Measurements from ENCODE around the gene VPS13D.
"Not testable (repeated sequence)": the region's sequence is repeated elsewhere in the genome, so short reads cannot be mapped to it uniquely, and the experiment has no call there.

VPS13D gene

DNA sequence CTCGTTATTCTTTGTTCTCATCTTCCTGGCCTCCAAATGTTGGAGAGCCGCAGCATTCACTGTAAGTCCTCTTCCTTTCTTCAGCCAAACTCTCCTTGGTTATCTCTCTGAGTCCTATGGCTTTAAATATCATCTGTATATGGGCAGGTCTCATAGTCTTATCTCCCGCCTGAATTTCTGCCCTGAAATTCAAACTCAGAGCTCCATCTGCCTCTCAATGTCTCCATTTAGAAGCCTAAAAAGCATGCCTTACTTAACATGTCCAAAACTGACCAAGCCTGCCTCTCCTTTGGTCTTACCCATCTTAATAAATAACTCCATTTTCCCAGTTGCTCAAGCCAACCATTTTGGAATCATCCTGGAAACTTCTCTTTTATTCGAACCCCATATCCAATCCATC lies 307.5 kb downstream of the VPS13D start:
- DNase-seq (ENCODE audit: low spot score in 2 of 2), result no peak
- Mint-ChIP-seq H3K4me3 (no peak overlapping the region), H3K9me3 (peaks cover 6% of the 10 kb centered on the region), H3K27me3 (no peaks in the 10 kb centered on the region), H3K36me3 (ENCODE audit: insufficient read depth) (peaks cover 1% of the 10 kb centered on the region), H3K4me1 (peaks cover 5% of the 10 kb centered on the region), H3K27ac (ENCODE audit: low read depth) (no peak overlapping the region)
- no peak for ATAC-seq (replicated peaks; ENCODE audit: extremely low read depth, poor library complexity, severe bottlenecking)

DNA sequence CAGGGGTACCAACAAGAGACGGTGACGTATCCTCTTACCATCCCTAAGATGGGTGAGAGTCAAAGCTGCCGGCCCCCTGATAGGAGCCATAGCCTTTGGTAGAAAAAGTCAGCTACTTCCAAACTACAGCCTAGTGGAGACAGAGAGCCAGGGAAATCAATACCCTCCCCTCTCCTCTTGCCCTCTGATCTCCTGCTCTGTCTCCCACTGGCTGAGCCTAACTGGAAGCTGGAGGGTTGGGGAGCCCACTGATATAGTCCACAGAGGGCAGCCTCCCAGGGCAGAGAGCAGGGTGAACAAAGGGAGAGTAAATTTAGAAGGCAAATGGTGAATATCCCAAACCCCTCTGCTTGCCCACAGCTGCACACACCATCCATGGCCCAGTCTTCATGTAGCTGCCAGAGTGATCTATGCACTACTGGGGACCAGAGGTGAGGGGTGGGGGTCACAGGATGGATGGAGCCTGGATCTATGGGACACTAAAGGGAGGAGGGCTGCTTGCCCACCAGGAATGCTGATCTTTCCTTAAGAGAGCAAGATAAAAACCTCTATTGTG lies 308.2 kb downstream of the VPS13D start:
- ATAC-seq (replicated peaks; ENCODE audit: extremely low read depth, poor library complexity, severe bottlenecking), result no peak
- H3K4me1 Mint-ChIP-seq, result peaks cover 5% of the 10 kb centered on the region
- peaks cover 6% of the 10 kb centered on the region for H3K9me3 Mint-ChIP-seq
- DNase-seq (ENCODE audit: low spot score in 2 of 2), result no peak
- no peak overlapping the region for H3K4me3 Mint-ChIP-seq
- H3K27me3 Mint-ChIP-seq, result no peaks in the 10 kb centered on the region
- no peak overlapping the region for H3K27ac Mint-ChIP-seq (ENCODE audit: low read depth)
- H3K36me3 Mint-ChIP-seq (ENCODE audit: insufficient read depth), result peaks cover 1% of the 10 kb centered on the region

DNA sequence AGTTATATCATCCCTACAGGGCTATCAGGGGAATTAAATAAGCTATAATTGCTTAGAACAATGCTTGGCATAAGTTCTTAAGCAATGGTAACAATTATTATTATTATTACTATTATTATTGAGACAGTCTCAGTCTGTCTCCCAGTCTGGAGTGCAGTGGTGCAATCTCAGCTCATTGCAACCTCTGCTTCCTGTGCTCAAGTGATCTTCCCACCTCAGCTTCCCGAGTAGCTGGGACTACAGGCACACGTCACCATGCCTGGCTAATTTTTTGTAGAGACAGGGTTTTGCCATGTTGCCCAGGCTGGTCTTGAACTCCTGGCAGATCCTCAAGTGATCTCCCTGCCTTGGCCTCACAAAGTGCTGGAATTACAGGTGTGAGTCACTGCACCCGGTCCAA lies 308.7 kb downstream of the VPS13D start:
- not testable (repeated sequence) for H3K36me3 Mint-ChIP-seq (ENCODE audit: insufficient read depth); H3K27me3 Mint-ChIP-seq; H3K4me3 Mint-ChIP-seq; ATAC-seq (replicated peaks; ENCODE audit: extremely low read depth, poor library complexity, severe bottlenecking); DNase-seq (ENCODE audit: low spot score in 2 of 2); H3K9me3 Mint-ChIP-seq; H3K4me1 Mint-ChIP-seq; H3K27ac Mint-ChIP-seq (ENCODE audit: low read depth)

DNA sequence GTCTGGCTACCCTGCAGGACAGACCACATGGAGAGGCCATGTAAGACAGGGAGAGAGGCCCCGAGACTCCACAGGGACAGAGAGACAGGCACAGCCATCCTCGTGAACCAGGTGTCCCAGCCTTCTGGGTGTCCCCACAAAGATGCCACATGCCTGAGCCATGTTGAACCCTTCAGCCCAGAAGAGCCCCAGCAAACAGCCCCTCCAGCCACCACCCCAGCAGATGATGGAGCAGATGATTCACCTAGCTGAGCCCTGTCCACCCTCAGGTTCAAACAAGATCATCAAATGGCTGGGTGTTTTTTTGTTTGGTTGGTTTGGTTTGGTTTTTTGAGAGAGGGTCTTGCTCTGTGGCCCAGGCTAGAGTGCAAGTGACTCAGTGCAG lies 309.5 kb downstream of the VPS13D start:
- ATAC-seq (replicated peaks; ENCODE audit: extremely low read depth, poor library complexity, severe bottlenecking), result no peak
- H3K9me3 Mint-ChIP-seq, result peaks cover 6% of the 10 kb centered on the region

DNA sequence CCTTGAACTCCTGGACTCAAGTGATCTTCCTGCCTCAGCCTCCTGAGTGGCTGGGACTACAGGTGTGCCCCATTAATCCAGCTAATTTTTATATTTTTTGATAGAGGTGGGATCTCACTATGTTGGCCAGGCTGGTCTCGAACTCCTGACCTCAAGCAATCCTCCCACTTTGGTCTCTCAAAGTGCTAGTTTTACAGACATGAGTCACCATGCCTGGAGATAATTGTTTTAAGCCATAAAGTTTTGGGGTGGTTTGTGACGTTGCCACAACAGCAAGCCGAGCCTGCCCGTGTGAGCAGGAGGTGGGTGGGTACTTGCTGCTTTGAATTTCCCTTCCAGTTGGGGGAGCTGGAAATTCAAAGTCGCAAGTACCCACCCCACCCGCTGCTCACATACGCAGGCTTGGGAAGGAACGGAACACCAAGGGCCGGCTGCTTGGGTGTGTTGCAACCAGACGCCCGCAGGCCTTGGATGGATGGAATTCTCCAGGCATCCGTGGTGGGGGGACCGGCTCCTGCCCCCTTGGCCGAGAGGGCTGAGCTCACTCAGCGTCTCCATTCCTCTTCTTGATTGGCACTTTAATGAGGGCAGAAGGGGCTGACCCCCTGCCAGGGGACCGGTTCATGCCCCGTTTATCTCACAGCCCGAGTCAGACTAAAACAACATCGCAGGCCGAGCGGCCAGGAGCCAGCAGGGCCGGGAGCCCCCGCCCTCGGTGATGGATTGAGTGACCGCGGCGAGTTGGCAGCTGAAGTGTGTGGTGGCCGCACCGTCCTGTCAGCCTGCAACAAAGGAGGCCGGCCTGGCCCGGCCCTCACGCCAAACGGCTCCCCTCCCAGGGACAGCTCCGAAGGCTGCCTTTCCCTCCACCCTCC lies 310.1 kb downstream of the VPS13D start:
- H3K4me1 Mint-ChIP-seq, result peaks cover 5% of the 10 kb centered on the region
- no peak overlapping the region for H3K4me3 Mint-ChIP-seq
- peaks cover 1% of the 10 kb centered on the region for H3K36me3 Mint-ChIP-seq (ENCODE audit: insufficient read depth)
- no peak overlapping the region for H3K27ac Mint-ChIP-seq (ENCODE audit: low read depth)
- ATAC-seq (replicated peaks; ENCODE audit: extremely low read depth, poor library complexity, severe bottlenecking) (no peak), DNase-seq (ENCODE audit: low spot score in 2 of 2) (no peak)
- no peaks in the 10 kb centered on the region for H3K27me3 Mint-ChIP-seq
- H3K9me3 Mint-ChIP-seq, result peaks cover 6% of the 10 kb centered on the region

More for the DNA sequence above, 309.5 kb downstream of the VPS13D start:
- peaks cover 5% of the 10 kb centered on the region for H3K4me1 Mint-ChIP-seq
- no peaks in the 10 kb centered on the region for H3K27me3 Mint-ChIP-seq
- no peak for DNase-seq (ENCODE audit: low spot score in 2 of 2)
- peaks cover 1% of the 10 kb centered on the region for H3K36me3 Mint-ChIP-seq (ENCODE audit: insufficient read depth)
- no peak overlapping the region for H3K4me3 Mint-ChIP-seq
- no peak overlapping the region for H3K27ac Mint-ChIP-seq (ENCODE audit: low read depth)

DNA sequence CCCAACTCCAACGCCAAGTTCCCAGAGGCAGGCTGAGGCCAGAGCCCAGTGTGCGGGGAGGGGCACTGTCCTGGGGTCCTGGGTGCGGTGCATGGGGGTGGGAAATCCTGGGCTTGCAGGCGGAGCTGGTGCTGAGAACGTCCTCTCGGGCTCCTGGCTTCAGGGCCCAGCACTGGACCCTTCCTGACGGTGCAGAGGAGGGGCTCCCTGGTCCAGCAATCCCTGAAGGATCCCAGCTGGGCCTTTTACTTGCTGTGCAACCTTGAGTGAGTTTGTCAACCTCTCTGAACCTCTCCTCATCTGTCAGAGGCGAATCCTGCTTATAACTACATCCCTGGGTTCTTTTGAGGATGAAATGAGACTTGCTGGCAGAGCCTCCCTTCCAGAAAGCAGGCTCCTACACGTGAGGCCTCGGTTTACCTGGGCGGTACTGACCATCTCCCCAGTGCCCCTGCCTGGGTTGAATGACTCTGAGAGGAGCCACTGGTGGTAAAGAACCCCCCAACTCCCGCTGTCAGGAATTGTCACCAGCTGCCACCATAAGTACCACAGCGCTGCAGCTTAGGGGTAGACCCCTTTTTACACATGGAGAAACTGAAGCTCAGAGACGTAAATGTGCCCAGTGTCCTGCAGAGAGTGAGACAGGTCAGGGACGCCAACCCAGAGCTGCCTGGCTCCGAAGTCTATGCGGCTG lies 310.9 kb downstream of the VPS13D start:
- ATAC-seq (replicated peaks; ENCODE audit: extremely low read depth, poor library complexity, severe bottlenecking) (no peak), DNase-seq (ENCODE audit: low spot score in 2 of 2) (no peak)
- Mint-ChIP-seq H3K9me3 (peaks cover 6% of the 10 kb centered on the region), H3K36me3 (ENCODE audit: insufficient read depth) (peaks cover 1% of the 10 kb centered on the region), H3K27me3 (no peaks in the 10 kb centered on the region), H3K4me3 (no peak overlapping the region), H3K4me1 (peaks cover 5% of the 10 kb centered on the region), H3K27ac (ENCODE audit: low read depth) (no peak overlapping the region)

DNA sequence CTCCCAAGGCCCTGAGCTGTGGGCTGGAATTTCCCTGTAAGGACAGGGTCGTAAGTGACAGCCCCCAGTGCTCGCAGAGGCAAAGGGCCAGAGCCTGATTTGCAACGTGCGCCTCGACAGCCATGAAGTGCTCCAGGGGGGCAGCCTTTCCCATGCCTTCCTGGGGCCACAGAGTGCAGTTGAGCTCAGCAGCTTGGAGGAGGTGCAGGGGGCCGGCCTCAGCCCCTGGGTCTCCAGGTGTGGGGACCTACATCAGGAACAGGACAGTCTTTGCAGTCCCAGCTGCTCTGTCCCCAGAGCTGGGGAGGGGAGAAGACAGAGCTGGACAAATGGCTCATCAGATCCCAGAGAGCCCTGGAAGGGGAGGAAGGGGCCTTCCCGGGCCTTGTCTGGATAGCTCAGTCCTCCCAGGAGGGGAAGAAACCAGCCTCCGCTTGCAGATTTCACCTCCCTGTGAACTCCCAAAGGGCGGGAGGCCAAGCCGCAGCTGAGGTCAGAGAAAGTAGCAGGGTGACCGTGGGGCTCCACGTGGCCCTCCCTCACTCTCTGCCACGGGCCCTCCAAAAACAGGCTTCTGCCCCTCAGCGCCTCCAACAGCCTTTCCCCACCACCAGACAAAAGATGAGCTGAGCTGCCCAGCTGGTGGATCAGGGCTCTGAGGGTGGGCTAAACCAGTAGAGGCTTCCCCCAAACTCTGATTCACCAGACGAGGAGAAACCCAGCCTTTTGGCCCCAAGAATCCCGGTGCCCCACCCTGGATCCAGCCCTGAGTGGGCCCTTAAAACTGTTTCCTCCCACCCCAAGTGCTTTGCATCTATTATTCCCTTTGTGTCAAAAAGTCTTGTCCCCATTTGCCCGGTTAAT lies 311.7 kb downstream of the VPS13D start:
- peaks cover 1% of the 10 kb centered on the region for H3K36me3 Mint-ChIP-seq (ENCODE audit: insufficient read depth)
- H3K4me3 Mint-ChIP-seq, result no peak overlapping the region
- H3K27ac Mint-ChIP-seq (ENCODE audit: low read depth), result no peak overlapping the region
- H3K4me1 Mint-ChIP-seq, result peaks cover 5% of the 10 kb centered on the region
- peaks cover 6% of the 10 kb centered on the region for H3K9me3 Mint-ChIP-seq
- DNase-seq (ENCODE audit: low spot score in 2 of 2) (no peak), ATAC-seq (replicated peaks; ENCODE audit: extremely low read depth, poor library complexity, severe bottlenecking) (no peak)
- no peaks in the 10 kb centered on the region for H3K27me3 Mint-ChIP-seq

DNA sequence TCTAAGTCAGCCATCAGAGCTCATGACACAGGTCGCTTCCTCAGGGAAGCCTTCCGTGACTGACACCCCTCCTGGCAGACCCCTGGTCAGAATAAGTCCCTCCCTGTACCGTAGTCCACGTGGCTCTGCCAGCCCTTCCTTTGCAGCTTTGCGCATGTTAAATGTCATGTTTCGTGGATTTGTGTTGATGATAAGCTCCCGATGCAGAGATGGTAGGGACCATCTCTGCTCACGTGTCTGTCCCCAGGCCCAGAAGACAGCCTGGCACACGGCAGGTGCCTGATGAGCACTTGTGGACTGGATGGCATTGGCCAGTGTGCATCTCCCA lies 312.3 kb downstream of the VPS13D start:
- Mint-ChIP-seq H3K4me3 (no peak overlapping the region), H3K4me1 (peaks cover 3% of the 10 kb centered on the region), H3K36me3 (ENCODE audit: insufficient read depth) (peaks cover under 1% of the 10 kb centered on the region), H3K27ac (ENCODE audit: low read depth) (no peak overlapping the region), H3K9me3 (peaks cover 3% of the 10 kb centered on the region), H3K27me3 (no peaks in the 10 kb centered on the region)
- no peak for DNase-seq (ENCODE audit: low spot score in 2 of 2)
- no peak for ATAC-seq (replicated peaks; ENCODE audit: extremely low read depth, poor library complexity, severe bottlenecking)

DNA sequence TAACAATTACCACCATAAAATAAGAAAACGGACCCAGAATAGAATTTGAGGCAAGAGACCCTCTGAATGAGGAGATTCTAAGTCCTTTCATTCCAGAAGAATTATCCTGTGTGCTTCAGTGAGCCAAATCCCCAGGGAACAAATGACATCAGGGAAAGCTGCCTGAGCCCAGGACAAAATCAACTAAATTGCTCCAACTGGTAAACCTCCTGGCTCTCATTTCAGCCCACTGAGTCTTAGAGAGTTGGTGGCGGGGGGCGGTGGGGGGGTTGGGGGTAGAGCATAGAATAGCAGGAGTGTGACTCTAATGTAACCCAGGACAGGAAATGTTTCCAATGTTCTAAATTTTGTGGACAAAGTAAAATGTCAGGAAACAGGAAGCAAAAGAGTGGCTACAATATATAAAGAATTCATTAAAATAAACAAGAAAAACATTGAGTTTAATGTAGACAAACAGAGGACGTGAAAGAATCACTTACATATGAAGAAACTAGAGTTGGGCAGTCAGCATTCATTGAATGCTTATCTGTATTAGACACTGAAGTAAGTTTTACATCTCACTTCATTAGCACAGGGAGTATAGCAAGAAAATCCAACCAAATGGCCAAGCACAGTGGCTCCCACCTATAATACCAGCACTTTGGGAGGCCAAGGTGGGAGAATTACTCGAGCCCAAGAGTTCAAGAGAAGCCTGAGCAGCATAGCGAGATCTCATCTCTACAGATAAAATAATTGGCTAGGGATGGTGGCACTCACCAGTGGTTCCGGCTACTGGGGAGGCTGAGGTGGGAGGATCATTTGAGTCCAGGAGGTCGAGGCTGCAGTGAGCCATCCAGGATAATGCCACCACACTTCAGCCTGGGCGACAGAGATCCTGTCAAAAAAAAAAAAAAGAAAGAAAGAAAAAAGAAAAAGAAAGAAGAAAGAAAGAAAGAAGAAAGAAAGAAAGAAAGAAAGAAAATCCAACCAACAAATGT lies 313.1 kb downstream of the VPS13D start:
- Mint-ChIP-seq H3K9me3 (no peaks in the 10 kb centered on the region), H3K27me3 (no peaks in the 10 kb centered on the region), H3K4me3 (no peak overlapping the region), H3K4me1 (no peaks in the 10 kb centered on the region), H3K36me3 (ENCODE audit: insufficient read depth) (no peaks in the 10 kb centered on the region), H3K27ac (ENCODE audit: low read depth) (no peak overlapping the region)
- ATAC-seq (replicated peaks; ENCODE audit: extremely low read depth, poor library complexity, severe bottlenecking) (no peak), DNase-seq (ENCODE audit: low spot score in 2 of 2) (no peak)

DNA sequence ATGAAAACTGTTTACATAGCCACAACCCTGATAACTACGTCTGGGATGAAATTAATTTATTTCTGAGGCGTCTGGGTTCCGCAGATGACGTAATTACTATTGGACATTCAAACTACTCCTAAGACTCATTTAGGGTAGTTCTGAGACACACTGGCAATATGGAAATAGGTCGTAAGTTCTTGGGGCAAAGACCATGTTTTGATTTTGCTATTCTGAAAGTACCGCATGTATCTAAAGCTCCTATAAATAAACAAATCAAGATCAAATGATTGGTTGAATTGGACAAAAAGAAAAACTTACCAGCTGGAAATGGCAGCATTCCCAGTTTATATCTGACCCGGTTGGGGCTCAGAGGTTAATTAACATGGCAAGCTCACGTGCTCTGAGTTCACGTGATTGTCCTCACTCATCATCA lies 313.9 kb downstream of the VPS13D start:
- Mint-ChIP-seq H3K27ac (ENCODE audit: low read depth) (no peak overlapping the region), H3K4me3 (no peak overlapping the region), H3K27me3 (no peaks in the 10 kb centered on the region)

DNA sequence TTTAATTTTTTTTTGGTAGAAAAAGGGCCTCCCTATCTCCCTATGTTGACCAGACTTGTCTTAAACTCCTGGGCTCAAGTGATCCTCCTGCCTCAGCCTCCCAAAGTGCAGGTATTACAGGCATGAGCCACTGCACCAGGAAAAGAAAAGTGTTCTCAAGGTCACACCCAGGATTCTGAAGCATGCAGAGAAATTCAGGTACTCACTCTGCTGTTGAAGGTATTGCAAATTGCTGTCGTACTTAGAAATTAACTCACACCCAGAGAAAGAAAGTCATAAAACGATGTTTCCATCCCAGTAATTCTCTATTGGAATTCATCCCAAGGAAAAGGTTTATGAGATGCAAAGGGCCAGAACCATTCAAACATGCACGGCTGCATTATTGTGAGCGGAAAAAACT lies 314.5 kb downstream of the VPS13D start:
- no peak for ATAC-seq (replicated peaks; ENCODE audit: extremely low read depth, poor library complexity, severe bottlenecking)

More for the DNA sequence above, 313.9 kb downstream of the VPS13D start:
- Mint-ChIP-seq H3K9me3 (no peaks in the 10 kb centered on the region), H3K36me3 (ENCODE audit: insufficient read depth) (no peaks in the 10 kb centered on the region), H3K4me1 (no peaks in the 10 kb centered on the region)
- DNase-seq (ENCODE audit: low spot score in 2 of 2), result no peak
- no peak for ATAC-seq (replicated peaks; ENCODE audit: extremely low read depth, poor library complexity, severe bottlenecking)

More for the DNA sequence above, 314.5 kb downstream of the VPS13D start:
- Mint-ChIP-seq H3K27me3 (no peaks in the 10 kb centered on the region), H3K9me3 (no peaks in the 10 kb centered on the region), H3K4me3 (no peak overlapping the region), H3K4me1 (no peaks in the 10 kb centered on the region), H3K27ac (ENCODE audit: low read depth) (no peak overlapping the region), H3K36me3 (ENCODE audit: insufficient read depth) (no peaks in the 10 kb centered on the region)
- DNase-seq (ENCODE audit: low spot score in 2 of 2), result no peak
